Activated T-helper 2 cell treated with anti-CD3 and anti-CD28 coated beads, Interferon-gamma antibody, Interleukin-2, Interleukin-4, amounts not matched to agents 10 μg/mL and 5 μg/mL and 100 μg/mL, durations not matched to agents 14 hours and 24 hours and 36 hours (primary cell): Measurements from ENCODE around the gene UMAD1. TPM values are rescaled to one million over a fixed set of nuclear protein-coding genes. Genes with fewer than 3 reads are reported as not detected.

Experiments
- DNase-seq: peaks from one replicate; pipeline ENCODE4 v3.0.0; 2021; ENCODE audit warnings: low spot score
- H3K27ac Mint-ChIP-seq: one replicate; pipeline ENCODE4 v1.8.0; 2021; ENCODE audit warnings: mixed read lengths
- H3K27me3 Mint-ChIP-seq: one replicate; pipeline ENCODE4 v1.8.0; 2021; ENCODE audit warnings: low read depth, mixed read lengths
- H3K36me3 Mint-ChIP-seq: one replicate; pipeline ENCODE4 v1.8.0; 2021; ENCODE audit warnings: low read depth, mixed read lengths
- H3K4me1 Mint-ChIP-seq: one replicate; pipeline ENCODE4 v1.8.0; 2021; ENCODE audit warnings: low read depth, mixed read lengths
- H3K4me3 Mint-ChIP-seq: one replicate; pipeline ENCODE4 v1.8.0; 2021; ENCODE audit warnings: low read depth, mild to moderate bottlenecking, moderate library complexity, mixed read lengths
- H3K9me3 Mint-ChIP-seq: one replicate; pipeline ENCODE4 v1.8.0; 2021; ENCODE audit warnings: mixed read lengths
- intact Hi-C: fragments of 100-400 bp; cut with micrococcal nuclease; formaldehyde crosslinking; loops from one replicate; pipeline ENCODE4 v1.15.1; 2023
- total RNA-seq: library from RNA; stranded (reverse); gene quantifications from 2 replicates; pipeline ENCODE4 v1.2.3, GENCODE V29; 2022

Gene UMAD1
- total RNA-seq, 1 donor from 2014 or later: 16.0 TPM

GRCh38 chr7:7765422-7765821 is 124.9 kb downstream of the UMAD1 start:
- Mint-ChIP-seq H3K9me3 (no peaks in the 10 kb centered on the region), H3K27ac (no peak overlapping the region), H3K4me1 (peaks cover 37% of the 10 kb centered on the region), H3K4me3 (no peak overlapping the region), H3K36me3 (no peaks in the 10 kb centered on the region), H3K27me3 (no peaks in the 10 kb centered on the region)
- intact Hi-C loops: no loop called here
- DNase-seq: no peak

GRCh38 chr7:7766671-7767070 is 126.1 kb downstream of the UMAD1 start:
- Mint-ChIP-seq H3K4me3 (no peak overlapping the region), H3K4me1 (peaks cover 31% of the 10 kb centered on the region), H3K36me3 (no peaks in the 10 kb centered on the region), H3K27me3 (no peaks in the 10 kb centered on the region), H3K9me3 (no peaks in the 10 kb centered on the region), H3K27ac (no peak overlapping the region)
- intact Hi-C loops: no loop called here
- no peak for DNase-seq

GRCh38 chr7:7768977-7769709 is 128.6 kb downstream of the UMAD1 start:
- no peak overlapping the region for H3K4me3 Mint-ChIP-seq
- H3K36me3 Mint-ChIP-seq: no peaks in the 10 kb centered on the region
- DNase-seq: no peak
- no peaks in the 10 kb centered on the region for H3K9me3 Mint-ChIP-seq
- intact Hi-C loops: no loop called here
- H3K27ac Mint-ChIP-seq: no peak overlapping the region
- H3K4me1 Mint-ChIP-seq: peaks cover 30% of the 10 kb centered on the region
- H3K27me3 Mint-ChIP-seq: no peaks in the 10 kb centered on the region

- H3K27me3 Mint-ChIP-seq: no peaks in the 10 kb centered on the region
- intact Hi-C loops: loop anchor here (10.0 kb wide), 1 partner anchor 275 kb away; no protein-coding TSS in a partner anchor
- H3K9me3 Mint-ChIP-seq: no peaks in the 10 kb centered on the region
- H3K27ac Mint-ChIP-seq: no peak overlapping the region
- peaks cover 26% of the 10 kb centered on the region for H3K4me1 Mint-ChIP-seq
- no peak overlapping the region for H3K4me3 Mint-ChIP-seq
- no peak for DNase-seq
- H3K36me3 Mint-ChIP-seq: no peaks in the 10 kb centered on the region
Measured at GRCh38 chr7:7769710-7770627, 129.4 kb downstream of the UMAD1 start.

- H3K4me3 Mint-ChIP-seq: no peak overlapping the region
- H3K27me3 Mint-ChIP-seq: no peaks in the 10 kb centered on the region
- H3K27ac Mint-ChIP-seq: no peak overlapping the region
- H3K4me1 Mint-ChIP-seq: peaks cover 19% of the 10 kb centered on the region
- DNase-seq: no peak
- H3K36me3 Mint-ChIP-seq: no peaks in the 10 kb centered on the region
- no peaks in the 10 kb centered on the region for H3K9me3 Mint-ChIP-seq
- intact Hi-C loops: loop anchor here (10.0 kb wide), 1 partner anchor 273 kb away; no protein-coding TSS in a partner anchor
Measured at GRCh38 chr7:7771452-7771851, 130.9 kb downstream of the UMAD1 start.

- Mint-ChIP-seq H3K27me3 (no peaks in the 10 kb centered on the region), H3K36me3 (no peaks in the 10 kb centered on the region), H3K9me3 (no peaks in the 10 kb centered on the region), H3K27ac (no peak overlapping the region), H3K4me3 (peak overlapping the region; percentile 40), H3K4me1 (peaks cover 19% of the 10 kb centered on the region)
- intact Hi-C loops: loop anchor here (1.0 to 10.0 kb wide), 4 partner anchors 17 to 362 kb away; partner anchors contain the start of gene RPA3
- no peak for DNase-seq
Measured at GRCh38 chr7:7772397-7772821, 131.9 kb downstream of the UMAD1 start.

- no peak for DNase-seq
- peaks cover 3% of the 10 kb centered on the region for H3K36me3 Mint-ChIP-seq
- no peaks in the 10 kb centered on the region for H3K9me3 Mint-ChIP-seq
- no peak overlapping the region for H3K4me3 Mint-ChIP-seq
- intact Hi-C loops: loop anchor here (2.0 to 10.0 kb wide), 3 partner anchors 55 to 361 kb away; partner anchors contain the start of gene RPA3
- no peak overlapping the region for H3K27ac Mint-ChIP-seq
- H3K27me3 Mint-ChIP-seq: no peaks in the 10 kb centered on the region
- peaks cover 19% of the 10 kb centered on the region for H3K4me1 Mint-ChIP-seq
Measured at GRCh38 chr7:7773334-7774309, 133.1 kb downstream of the UMAD1 start.

- Mint-ChIP-seq H3K4me3 (no peak overlapping the region), H3K27ac (no peak overlapping the region)
- DNase-seq: no peak
Measured at GRCh38 chr7:7779888-7780287, 139.3 kb downstream of the UMAD1 start.

GRCh38 chr7:7783001-7783400 is 142.4 kb downstream of the UMAD1 start:
- DNase-seq: no peak
- no peaks in the 10 kb centered on the region for H3K9me3 Mint-ChIP-seq
- H3K36me3 Mint-ChIP-seq: peaks cover under 1% of the 10 kb centered on the region
- H3K27me3 Mint-ChIP-seq: no peaks in the 10 kb centered on the region
- intact Hi-C loops: no loop called here
- H3K4me3 Mint-ChIP-seq: no peak overlapping the region
- H3K4me1 Mint-ChIP-seq: peaks cover 18% of the 10 kb centered on the region
- H3K27ac Mint-ChIP-seq: no peak overlapping the region

More at GRCh38 chr7:7779888-7780287, 139.3 kb downstream of the UMAD1 start:
- intact Hi-C loops: loop anchor here (10.0 kb wide), 1 partner anchor 265 kb away; no protein-coding TSS in a partner anchor
- Mint-ChIP-seq H3K4me1 (peaks cover 12% of the 10 kb centered on the region), H3K36me3 (peaks cover 3% of the 10 kb centered on the region), H3K27me3 (no peaks in the 10 kb centered on the region), H3K9me3 (no peaks in the 10 kb centered on the region)

GRCh38 chr7:7785344-7785973 is 144.9 kb downstream of the UMAD1 start:
- H3K4me3 Mint-ChIP-seq: no peak overlapping the region
- no peak for DNase-seq
- no peaks in the 10 kb centered on the region for H3K27me3 Mint-ChIP-seq
- H3K36me3 Mint-ChIP-seq: no peaks in the 10 kb centered on the region
- peaks cover 25% of the 10 kb centered on the region for H3K4me1 Mint-ChIP-seq
- intact Hi-C loops: no loop called here
- no peaks in the 10 kb centered on the region for H3K9me3 Mint-ChIP-seq
- no peak overlapping the region for H3K27ac Mint-ChIP-seq

GRCh38 chr7:7786595-7786994 is 146.0 kb downstream of the UMAD1 start:
- H3K4me1 Mint-ChIP-seq: peaks cover 28% of the 10 kb centered on the region
- intact Hi-C loops: no loop called here
- no peak overlapping the region for H3K27ac Mint-ChIP-seq

More at GRCh38 chr7:7786595-7786994, 146.0 kb downstream of the UMAD1 start:
- no peaks in the 10 kb centered on the region for H3K9me3 Mint-ChIP-seq
- H3K36me3 Mint-ChIP-seq: no peaks in the 10 kb centered on the region
- no peaks in the 10 kb centered on the region for H3K27me3 Mint-ChIP-seq
- no peak for DNase-seq
- H3K4me3 Mint-ChIP-seq: no peak overlapping the region
